ENCODE results near the gene PJVK.

PJVK gene

GRCh38 chr2:178413472-178414265, 37.5 kb upstream of the PJVK start:
- H3K4me3 ChIP-seq (ENCODE audit: low read depth, low read length) = peak overlapping the region; percentile 66
- peak; percentile 44 for DNase-seq (ENCODE audit: low read depth)
- no peak for TF ChIP-seq CTCF (IDR thresholded peaks at IDR 0.05; ENCODE audit: low read depth, low read length, missing control alignments)

GRCh38 chr2:178414266-178415247, 36.6 kb upstream of the PJVK start:
- TF ChIP-seq CTCF (IDR thresholded peaks at IDR 0.05; ENCODE audit: low read depth, low read length, missing control alignments) = peak; percentile 95
- peak overlapping the region; percentile 66 for H3K4me3 ChIP-seq (ENCODE audit: low read depth, low read length)

GRCh38 chr2:178415979-178416378, 35.2 kb upstream of the PJVK start:
- TF ChIP-seq CTCF (IDR thresholded peaks at IDR 0.05; ENCODE audit: low read depth, low read length, missing control alignments) = no peak
- DNase-seq (ENCODE audit: low read depth) = no peak
- no peak overlapping the region for H3K4me3 ChIP-seq (ENCODE audit: low read depth, low read length)

More at GRCh38 chr2:178414266-178415247, 36.6 kb upstream of the PJVK start:
- DNase-seq (ENCODE audit: low read depth) = peak; percentile 92

GRCh38 chr2:178417916-178418315, 33.3 kb upstream of the PJVK start:
- DNase-seq (ENCODE audit: low read depth) = no peak
- TF ChIP-seq CTCF (IDR thresholded peaks at IDR 0.05; ENCODE audit: low read depth, low read length, missing control alignments) = no peak

GRCh38 chr2:178418426-178418825, 32.8 kb upstream of the PJVK start:
- TF ChIP-seq CTCF (IDR thresholded peaks at IDR 0.05; ENCODE audit: low read depth, low read length, missing control alignments) = no peak
- no peak overlapping the region for H3K4me3 ChIP-seq (ENCODE audit: low read depth, low read length)
- DNase-seq (ENCODE audit: low read depth) = no peak

More at GRCh38 chr2:178417916-178418315, 33.3 kb upstream of the PJVK start:
- H3K4me3 ChIP-seq (ENCODE audit: low read depth, low read length) = no peak overlapping the region

- peak; percentile 19 for TF ChIP-seq CTCF (IDR thresholded peaks at IDR 0.05; ENCODE audit: low read depth, low read length, missing control alignments)
- no peak overlapping the region for H3K4me3 ChIP-seq (ENCODE audit: low read depth, low read length)
- no peak for DNase-seq (ENCODE audit: low read depth)
These were observed 32.1 kb upstream of the PJVK start for GRCh38 chr2:178419123-178419522.
